Type B pancreatic cell (in vitro differentiated cells): Measurements from ENCODE around the gene FOXM1. TPM values are rescaled to one million over a fixed set of nuclear protein-coding genes. Genes with fewer than 3 reads are reported as not detected.

ENCODE experiments used
- DNase-seq: peaks from one replicate; pipeline ENCODE4 v3.0.0; 2021; ENCODE audit warnings: mixed read lengths; ENCODE audit not compliant: unreplicated experiment; ENCODE audit errors: extremely low spot score
- H3K27ac Mint-ChIP-seq: 2 replicates; pipeline ENCODE4 v1.8.0; 2021; ENCODE audit warnings: mild to moderate bottlenecking, mixed read lengths
- H3K27me3 Mint-ChIP-seq: 2 replicates; pipeline ENCODE4 v1.8.0; 2021; ENCODE audit warnings: mixed read lengths
- H3K36me3 Mint-ChIP-seq: 2 replicates; pipeline ENCODE4 v1.8.0; 2021; ENCODE audit warnings: mixed read lengths
- H3K4me1 Mint-ChIP-seq: one replicate; pipeline ENCODE4 v1.8.0; 2021; ENCODE audit warnings: mixed read lengths; ENCODE audit not compliant: unreplicated experiment
- H3K4me3 Mint-ChIP-seq: 2 replicates; pipeline ENCODE4 v1.8.0; 2021; ENCODE audit warnings: mild to moderate bottlenecking, mixed read lengths
- H3K9me3 Mint-ChIP-seq: 2 replicates; pipeline ENCODE4 v1.8.0; 2021; ENCODE audit warnings: mixed read lengths
- total RNA-seq: library from RNA; stranded (reverse); gene quantifications from 2 replicates; pipeline ENCODE4 v1.2.1, GENCODE V29; 2021; ENCODE audit warnings: low replicate concordance
- TF ChIP-seq, protein P1 (sequence below): fragments of 200-600 bp; sonication (generic); conservative IDR thresholded peaks from 2 replicates; pipeline ENCODE4 v1.5.0; 2021; ENCODE audit warnings: antibody characterized with exemption, mild to moderate bottlenecking

FOXM1 gene
- total RNA-seq, 1 donor from 2014 or later = 68.6 TPM

DNA sequence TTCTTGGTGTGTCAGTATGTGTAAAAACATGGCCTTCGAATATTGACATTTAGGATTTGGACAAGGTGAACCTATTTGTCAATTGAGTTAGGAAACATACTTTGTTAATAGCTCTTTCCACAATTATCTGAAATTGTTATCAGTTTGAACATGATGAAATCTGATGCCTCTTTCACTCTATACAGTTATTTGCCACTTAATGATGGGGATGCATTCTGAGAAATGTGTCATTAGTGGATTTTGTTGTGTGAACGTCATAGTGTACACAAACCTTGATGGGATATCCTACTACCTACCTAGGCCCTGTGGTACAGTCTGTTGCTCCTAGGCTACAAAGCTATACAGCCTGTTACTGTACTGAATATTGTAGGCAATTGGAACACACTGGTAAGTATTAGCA is 18.5 kb upstream of the FOXM1 start:
- Mint-ChIP-seq H3K27ac (peak overlapping the region; percentile 79), H3K36me3 (peaks cover 18% of the 10 kb centered on the region), H3K4me3 (no peak overlapping the region), H3K9me3 (no peaks in the 10 kb centered on the region), H3K4me1 (peaks cover 19% of the 10 kb centered on the region), H3K27me3 (peaks cover 3% of the 10 kb centered on the region)
- TF ChIP-seq, protein P1, sequence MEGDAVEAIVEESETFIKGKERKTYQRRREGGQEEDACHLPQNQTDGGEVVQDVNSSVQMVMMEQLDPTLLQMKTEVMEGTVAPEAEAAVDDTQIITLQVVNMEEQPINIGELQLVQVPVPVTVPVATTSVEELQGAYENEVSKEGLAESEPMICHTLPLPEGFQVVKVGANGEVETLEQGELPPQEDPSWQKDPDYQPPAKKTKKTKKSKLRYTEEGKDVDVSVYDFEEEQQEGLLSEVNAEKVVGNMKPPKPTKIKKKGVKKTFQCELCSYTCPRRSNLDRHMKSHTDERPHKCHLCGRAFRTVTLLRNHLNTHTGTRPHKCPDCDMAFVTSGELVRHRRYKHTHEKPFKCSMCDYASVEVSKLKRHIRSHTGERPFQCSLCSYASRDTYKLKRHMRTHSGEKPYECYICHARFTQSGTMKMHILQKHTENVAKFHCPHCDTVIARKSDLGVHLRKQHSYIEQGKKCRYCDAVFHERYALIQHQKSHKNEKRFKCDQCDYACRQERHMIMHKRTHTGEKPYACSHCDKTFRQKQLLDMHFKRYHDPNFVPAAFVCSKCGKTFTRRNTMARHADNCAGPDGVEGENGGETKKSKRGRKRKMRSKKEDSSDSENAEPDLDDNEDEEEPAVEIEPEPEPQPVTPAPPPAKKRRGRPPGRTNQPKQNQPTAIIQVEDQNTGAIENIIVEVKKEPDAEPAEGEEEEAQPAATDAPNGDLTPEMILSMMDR = no peak
- no peak for DNase-seq

DNA sequence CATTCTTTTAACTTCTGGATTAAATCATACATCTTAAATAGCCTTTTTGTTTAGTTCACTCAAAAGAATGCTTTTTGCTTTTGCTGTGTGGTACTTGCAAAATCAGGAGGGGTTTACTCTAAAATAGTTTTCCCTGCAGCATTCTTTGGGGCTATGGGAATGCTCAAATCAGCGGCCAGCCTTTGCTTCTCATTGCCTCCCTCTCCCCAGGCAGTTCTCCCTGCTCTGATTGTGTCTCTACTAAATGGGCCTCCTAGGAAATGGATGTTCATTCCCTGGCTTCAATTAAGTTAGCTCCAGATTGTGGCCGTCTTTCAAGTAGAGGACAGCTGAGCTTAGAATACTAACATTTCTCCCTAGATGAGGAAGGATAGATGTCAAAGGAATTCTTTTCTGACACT is 18.1 kb upstream of the FOXM1 start:
- Mint-ChIP-seq H3K27ac (peak overlapping the region; percentile 79), H3K4me1 (peaks cover 19% of the 10 kb centered on the region), H3K36me3 (peaks cover 22% of the 10 kb centered on the region), H3K27me3 (peaks cover 3% of the 10 kb centered on the region), H3K4me3 (peak overlapping the region; percentile 67), H3K9me3 (no peaks in the 10 kb centered on the region)
- TF ChIP-seq, protein P1 = no peak
- no peak for DNase-seq

DNA sequence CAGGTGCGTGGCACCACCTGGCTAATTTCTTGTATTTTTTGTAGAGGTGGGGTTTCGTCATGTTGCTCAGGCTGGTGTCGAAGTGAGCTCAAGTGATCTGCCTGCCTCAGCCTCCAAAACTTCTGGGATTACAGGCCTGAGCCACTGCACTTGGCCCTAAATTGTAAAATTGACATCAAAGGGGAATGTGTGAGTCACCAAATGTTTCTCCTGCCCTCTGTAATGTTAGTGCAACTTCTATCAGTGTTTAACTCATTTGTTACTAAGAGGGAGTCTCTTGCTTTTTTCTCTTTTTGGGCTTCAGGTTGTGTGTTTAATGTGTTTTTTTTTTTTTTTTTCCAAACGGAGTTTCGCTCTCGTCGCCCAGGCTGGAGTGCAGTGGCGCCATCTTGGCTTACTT is 16.0 kb upstream of the FOXM1 start:
- Mint-ChIP-seq H3K27me3 (peaks cover 3% of the 10 kb centered on the region), H3K36me3 (peaks cover 34% of the 10 kb centered on the region), H3K4me1 (peaks cover 19% of the 10 kb centered on the region), H3K9me3 (no peaks in the 10 kb centered on the region), H3K27ac (peak overlapping the region; percentile 96), H3K4me3 (peak overlapping the region; percentile 89)
- DNase-seq = no peak
- TF ChIP-seq, protein P1 = no peak

DNA sequence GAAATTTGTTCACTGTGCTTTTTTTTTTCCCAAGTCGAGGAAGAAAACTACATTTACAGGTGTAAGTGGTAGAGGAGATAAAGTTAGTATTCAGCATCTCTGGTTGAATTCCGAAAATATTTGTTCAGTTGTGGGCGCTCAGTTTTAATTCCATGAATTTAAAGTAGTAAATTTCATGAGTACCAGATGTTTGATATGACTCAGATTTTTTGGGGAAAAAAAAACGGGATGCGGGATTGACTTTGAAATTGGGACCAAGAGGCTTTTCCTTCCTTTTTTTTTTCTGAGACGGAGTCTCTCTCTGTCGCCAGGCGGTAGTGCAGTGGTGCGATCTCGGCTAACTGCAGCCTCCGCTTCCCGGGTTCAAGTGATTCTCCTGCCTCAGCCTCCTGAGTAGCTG is 15.3 kb upstream of the FOXM1 start:
- Mint-ChIP-seq H3K9me3 (no peaks in the 10 kb centered on the region), H3K36me3 (peaks cover 36% of the 10 kb centered on the region), H3K27ac (peak overlapping the region; percentile 99), H3K4me1 (peaks cover 19% of the 10 kb centered on the region), H3K4me3 (peak overlapping the region; percentile 99), H3K27me3 (peaks cover 3% of the 10 kb centered on the region)
- TF ChIP-seq, protein P1 = no peak
- DNase-seq = no peak

DNA sequence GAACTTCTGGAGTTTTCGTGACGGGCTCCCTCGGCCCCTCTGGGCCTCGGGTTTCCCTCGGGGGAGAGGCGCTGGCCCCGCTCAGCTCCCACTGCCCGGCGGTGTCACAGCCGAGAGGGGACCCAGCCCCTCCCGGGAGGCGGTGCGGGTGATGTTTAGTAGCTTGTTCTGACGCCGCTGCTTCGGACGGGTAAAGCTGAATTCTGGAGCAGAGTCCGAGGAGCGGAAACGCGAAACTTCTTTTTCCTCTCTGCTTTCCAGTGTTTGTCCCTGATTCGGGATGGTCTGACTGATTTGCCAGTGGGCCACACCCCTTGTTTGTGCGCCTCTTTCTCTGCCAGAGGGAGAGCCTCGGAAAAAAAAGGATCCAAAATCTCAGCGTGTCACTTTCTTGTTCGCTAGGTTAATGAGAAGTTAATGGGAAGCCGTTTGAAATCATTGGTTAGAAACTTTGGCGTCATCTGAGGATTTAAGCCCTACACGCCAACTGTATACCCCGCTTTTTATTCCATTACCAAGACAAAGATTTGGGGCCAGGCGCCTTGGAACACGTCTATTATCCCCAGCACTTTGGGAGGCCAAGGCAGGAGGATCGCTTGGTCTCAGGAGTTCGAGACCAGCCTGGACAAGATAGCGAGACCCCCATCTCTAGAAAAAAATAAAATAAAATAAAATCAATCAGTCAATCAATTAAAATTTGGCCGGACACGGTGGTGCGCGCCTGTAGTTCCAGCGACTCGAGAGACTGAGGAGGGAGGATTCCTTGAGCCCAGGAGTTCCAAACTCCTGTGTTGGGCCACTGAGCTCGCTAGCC is 14.5 kb upstream of the FOXM1 start:
- H3K36me3 Mint-ChIP-seq = peaks cover 36% of the 10 kb centered on the region
- H3K27ac Mint-ChIP-seq = peak overlapping the region; percentile 99
- peaks cover 19% of the 10 kb centered on the region for H3K4me1 Mint-ChIP-seq
- peaks cover 3% of the 10 kb centered on the region for H3K27me3 Mint-ChIP-seq
- H3K4me3 Mint-ChIP-seq = peak overlapping the region; percentile 99
- peak; percentile 77 for DNase-seq
- H3K9me3 Mint-ChIP-seq = no peaks in the 10 kb centered on the region
- TF ChIP-seq, protein P1 = no peak
